ENCODE data around the gene NDUFAF5. TPM values are rescaled to one million over a fixed set of nuclear protein-coding genes. Genes with fewer than 3 reads are reported as not detected.

The NDUFAF5 gene
- total and polyA plus RNA-seq, 9 donors, result 5.0 to 23.4 (median 16.8) TPM

- Histone ChIP-seq H3K27me3 (no peaks in the 10 kb centered on the region), H3K4me1 (ENCODE audit: insufficient read depth) (no peaks in the 10 kb centered on the region), H3K9me3 (no peaks in the 10 kb centered on the region), H3K27ac (no peak overlapping the region), H3K4me3 (no peak overlapping the region), H3K36me3 (no peaks in the 10 kb centered on the region)
- WGBS, 3 donors, result 24 to 48% (median 40%) methylated on average over 4 of the region's 4 CpGs
- intact Hi-C loops (cut with DNase I), result loop anchor here in 1 of 4 donors (10.0 kb wide), 1 partner anchor 648 kb away; no protein-coding TSS in a partner anchor
- DNase-seq, result no peak
- TF ChIP-seq EP300 (IDR thresholded peaks at IDR 0.05) (no peak), CTCF (IDR thresholded peaks at IDR 0.05) (no peak), POLR2A (IDR thresholded peaks at IDR 0.05) (no peak)
Observed at GRCh38 chr20:13772529-13772928, 12.3 kb upstream of the NDUFAF5 start.

GRCh38 chr20:13775867-13776266 is 9.0 kb upstream of the NDUFAF5 start:
- Histone ChIP-seq H3K4me3 (no peak overlapping the region), H3K9me3 (no peaks in the 10 kb centered on the region), H3K4me1 (ENCODE audit: insufficient read depth) (no peaks in the 10 kb centered on the region), H3K36me3 (no peaks in the 10 kb centered on the region), H3K27me3 (no peaks in the 10 kb centered on the region), H3K27ac (no peak overlapping the region)
- 61 to 69% (median 67%) methylated on average over 4 of the region's 4 CpGs for WGBS, 3 donors
- intact Hi-C loops (cut with DNase I), result loop anchor here in 1 of 4 donors (10.0 kb wide), 1 partner anchor 651 kb away; no protein-coding TSS in a partner anchor
- no peak for DNase-seq
- TF ChIP-seq POLR2A (IDR thresholded peaks at IDR 0.05) (no peak), CTCF (IDR thresholded peaks at IDR 0.05) (no peak), EP300 (IDR thresholded peaks at IDR 0.05) (no peak)

- H3K9me3 ChIP-seq, result no peaks in the 10 kb centered on the region
- intact Hi-C loops (cut with DNase I), result loop anchor here in 1 of 4 donors (10.0 kb wide), 1 partner anchor 652 kb away; no protein-coding TSS in a partner anchor
- no peak for TF ChIP-seq EP300 (IDR thresholded peaks at IDR 0.05)
- TF ChIP-seq CTCF (IDR thresholded peaks at IDR 0.05), result no peak
- no peak for TF ChIP-seq POLR2A (IDR thresholded peaks at IDR 0.05)
- no peaks in the 10 kb centered on the region for H3K4me1 ChIP-seq (ENCODE audit: insufficient read depth)
- no peak overlapping the region for H3K27ac ChIP-seq
- 58 to 66% (median 65%) methylated on average over 4 of the region's 4 CpGs for WGBS, 3 donors
- no peak overlapping the region for H3K4me3 ChIP-seq
- H3K27me3 ChIP-seq, result no peaks in the 10 kb centered on the region
- no peaks in the 10 kb centered on the region for H3K36me3 ChIP-seq
- DNase-seq, result no peak
Observed at GRCh38 chr20:13777171-13777601, 7.6 kb upstream of the NDUFAF5 start.

GRCh38 chr20:13778827-13779226 is 6.0 kb upstream of the NDUFAF5 start:
- H3K9me3 ChIP-seq, result no peaks in the 10 kb centered on the region
- TF ChIP-seq CTCF (IDR thresholded peaks at IDR 0.05), result no peak
- no peak for TF ChIP-seq POLR2A (IDR thresholded peaks at IDR 0.05)
- no peak for TF ChIP-seq EP300 (IDR thresholded peaks at IDR 0.05)
- 94 to 100% (median 97%) methylated on average over 3 of the region's 3 CpGs for WGBS, 3 donors
- no peak for DNase-seq
- H3K27me3 ChIP-seq, result no peaks in the 10 kb centered on the region
- intact Hi-C loops (cut with DNase I), result loop anchor here in 1 of 4 donors (10.0 kb wide), 1 partner anchor 654 kb away; no protein-coding TSS in a partner anchor
- H3K36me3 ChIP-seq, result no peaks in the 10 kb centered on the region
- H3K27ac ChIP-seq, result no peak overlapping the region
- H3K4me1 ChIP-seq (ENCODE audit: insufficient read depth), result peaks cover 4% of the 10 kb centered on the region
- H3K4me3 ChIP-seq, result no peak overlapping the region

Measured in ovary (tissue), 9 donors.